ENCODE measurements around the gene FAM89A. TPM values are rescaled to one million over a fixed set of nuclear protein-coding genes. Genes with fewer than 3 reads are reported as not detected.

FAM89A gene
- total RNA-seq, 1 donor from 2014 or later: 9.6 TPM

GRCh38 chr1:230994860-230995259 lies 45.2 kb downstream of the FAM89A start:
- peaks cover 36% of the 10 kb centered on the region for H3K36me3 ChIP-seq (ENCODE audit: insufficient read depth, low read length)
- DNase-seq (ENCODE audit: low read depth) (no peak), FAIRE-seq (no peak)
- Mint-ChIP-seq H3K36me3 (ENCODE audit: low read depth, unreplicated experiment) (peaks cover 28% of the 10 kb centered on the region), H3K27ac (ENCODE audit: unreplicated experiment) (no peak overlapping the region), H3K9me3 (ENCODE audit: unreplicated experiment) (no peaks in the 10 kb centered on the region), H3K4me1 (ENCODE audit: low read depth, unreplicated experiment) (peaks cover 2% of the 10 kb centered on the region), H3K27me3 (ENCODE audit: low read depth, unreplicated experiment) (no peaks in the 10 kb centered on the region), H3K4me3 (ENCODE audit: unreplicated experiment) (no peak overlapping the region)
- TF ChIP-seq EZH2 (IDR thresholded peaks at IDR 0.05; ENCODE audit: insufficient read depth, low read length) (no peak), CTCF (IDR thresholded peaks at IDR 0.05; ENCODE audit: insufficient read depth, low read depth, low read length) (no peak)
- H3K9me3 ChIP-seq (ENCODE audit: insufficient read depth, low read depth, low read length): no peaks in the 10 kb centered on the region
- peaks cover 3% of the 10 kb centered on the region for H3K79me2 ChIP-seq (ENCODE audit: insufficient read depth, low read length)
- H2AFZ ChIP-seq (ENCODE audit: low read depth, low read length): no peak overlapping the region
- H3K27ac ChIP-seq (ENCODE audit: low read depth, low read length): no peak overlapping the region
- H3K4me2 ChIP-seq (ENCODE audit: low read length): no peak overlapping the region
- H3K9ac ChIP-seq (ENCODE audit: low read length): no peak overlapping the region
- H3K4me1 ChIP-seq (ENCODE audit: insufficient read depth, low read length): no peaks in the 10 kb centered on the region
- H4K20me1 ChIP-seq (ENCODE audit: insufficient read depth, low read length): peaks cover 6% of the 10 kb centered on the region
- no peaks in the 10 kb centered on the region for H3K27me3 ChIP-seq (ENCODE audit: insufficient read depth, low read length)
- no peak overlapping the region for H3K4me3 ChIP-seq (ENCODE audit: insufficient read depth, low read depth, low read length)

- Histone ChIP-seq H3K9ac (ENCODE audit: low read length) (no peak overlapping the region), H2AFZ (ENCODE audit: low read depth, low read length) (no peak overlapping the region), H3K4me2 (ENCODE audit: low read length) (no peak overlapping the region), H3K79me2 (ENCODE audit: insufficient read depth, low read length) (peaks cover 3% of the 10 kb centered on the region), H3K4me3 (ENCODE audit: insufficient read depth, low read depth, low read length) (no peak overlapping the region), H3K36me3 (ENCODE audit: insufficient read depth, low read length) (peaks cover 23% of the 10 kb centered on the region), H3K9me3 (ENCODE audit: insufficient read depth, low read depth, low read length) (no peaks in the 10 kb centered on the region), H4K20me1 (ENCODE audit: insufficient read depth, low read length) (peaks cover 3% of the 10 kb centered on the region), H3K27ac (ENCODE audit: low read depth, low read length) (no peak overlapping the region), H3K27me3 (ENCODE audit: insufficient read depth, low read length) (no peaks in the 10 kb centered on the region), H3K4me1 (ENCODE audit: insufficient read depth, low read length) (peaks cover under 1% of the 10 kb centered on the region)
- TF ChIP-seq EZH2 (IDR thresholded peaks at IDR 0.05; ENCODE audit: insufficient read depth, low read length): no peak
- TF ChIP-seq CTCF (IDR thresholded peaks at IDR 0.05; ENCODE audit: insufficient read depth, low read depth, low read length): no peak
- H3K27ac Mint-ChIP-seq (ENCODE audit: unreplicated experiment): no peak overlapping the region
- DNase-seq (ENCODE audit: low read depth): no peak
- peaks cover 7% of the 10 kb centered on the region for H3K4me1 Mint-ChIP-seq (ENCODE audit: low read depth, unreplicated experiment)
- H3K27me3 Mint-ChIP-seq (ENCODE audit: low read depth, unreplicated experiment): no peaks in the 10 kb centered on the region
- peaks cover 15% of the 10 kb centered on the region for H3K36me3 Mint-ChIP-seq (ENCODE audit: low read depth, unreplicated experiment)
- FAIRE-seq: no peak
- H3K9me3 Mint-ChIP-seq (ENCODE audit: unreplicated experiment): no peaks in the 10 kb centered on the region
- H3K4me3 Mint-ChIP-seq (ENCODE audit: unreplicated experiment): peak overlapping the region; percentile 1
Measured at GRCh38 chr1:230992100-230992774, 47.8 kb downstream of the FAM89A start.

- Histone ChIP-seq H3K4me3 (ENCODE audit: insufficient read depth, low read depth, low read length) (no peak overlapping the region), H3K27me3 (ENCODE audit: insufficient read depth, low read length) (no peaks in the 10 kb centered on the region), H4K20me1 (ENCODE audit: insufficient read depth, low read length) (peaks cover 3% of the 10 kb centered on the region), H3K4me2 (ENCODE audit: low read length) (peak overlapping the region; percentile 24), H3K9me3 (ENCODE audit: insufficient read depth, low read depth, low read length) (no peaks in the 10 kb centered on the region), H3K27ac (ENCODE audit: low read depth, low read length) (no peak overlapping the region), H3K79me2 (ENCODE audit: insufficient read depth, low read length) (peaks cover 13% of the 10 kb centered on the region), H3K4me1 (ENCODE audit: insufficient read depth, low read length) (peaks cover 5% of the 10 kb centered on the region), H3K36me3 (ENCODE audit: insufficient read depth, low read length) (peaks cover 7% of the 10 kb centered on the region), H3K9ac (ENCODE audit: low read length) (no peak overlapping the region), H2AFZ (ENCODE audit: low read depth, low read length) (no peak overlapping the region)
- peaks cover 8% of the 10 kb centered on the region for H3K36me3 Mint-ChIP-seq (ENCODE audit: low read depth, unreplicated experiment)
- H3K27ac Mint-ChIP-seq (ENCODE audit: unreplicated experiment): no peak overlapping the region
- H3K4me3 Mint-ChIP-seq (ENCODE audit: unreplicated experiment): peak overlapping the region; percentile 11
- TF ChIP-seq EZH2 (IDR thresholded peaks at IDR 0.05; ENCODE audit: insufficient read depth, low read length) (no peak), CTCF (IDR thresholded peaks at IDR 0.05; ENCODE audit: insufficient read depth, low read depth, low read length) (no peak)
- no peaks in the 10 kb centered on the region for H3K9me3 Mint-ChIP-seq (ENCODE audit: unreplicated experiment)
- peaks cover 14% of the 10 kb centered on the region for H3K4me1 Mint-ChIP-seq (ENCODE audit: low read depth, unreplicated experiment)
- FAIRE-seq (no peak), DNase-seq (ENCODE audit: low read depth) (no peak)
- no peaks in the 10 kb centered on the region for H3K27me3 Mint-ChIP-seq (ENCODE audit: low read depth, unreplicated experiment)
Measured at GRCh38 chr1:230987448-230987847, 52.6 kb downstream of the FAM89A start.

Measured in astrocyte (in vitro differentiated cells and primary cell).